Left cardiac atrium (tissue), 4 donors: ENCODE results near the gene NRP2. TPM values are rescaled to one million over a fixed set of nuclear protein-coding genes. Genes with fewer than 3 reads are reported as not detected.

Experiments
- ATAC-seq, 2 donors: fragments of 200-7000 bp; cut with Tn5 transposase; one replicate each; pipeline ENCODE4 v1.9.1; 2020; ENCODE audit warnings: mild to moderate bottlenecking in 2 of 2, moderate library complexity in 2 of 2
- DNase-seq: peaks from one replicate; pipeline ENCODE4 v3.0.0-alpha.2; 2020
- intact Hi-C, 2 donors: fragments of 100-400 bp; cut with DNase I; formaldehyde crosslinking; loops; one replicate each; pipeline versions ENCODE4 v1.14.1 to v1.15.1; 2022 to 2023
- total RNA-seq, 2 donors: library from RNA; stranded (reverse); fragmentation: NEBNext Ultra II Directional; extraction: Animal tissue kit (Norgen Biotek cat#: 25700); gene quantifications; one replicate each; pipeline ENCODE4 v1.2.1, GENCODE V29; 2021
- donor health status: DM: no; HTN: yes; CAD: no.
- donor health status: DM: no; HTN: yes; CAD: no; lungs with severe emphysema.
- donor health status: DM: yes; HTN: yes; CAD: no.
- donor health status: Dilated cardiomyopathy.

The NRP2 gene
- total RNA-seq, 2 donors from 2014 or later: 16.3 to 16.6 TPM

DNA sequence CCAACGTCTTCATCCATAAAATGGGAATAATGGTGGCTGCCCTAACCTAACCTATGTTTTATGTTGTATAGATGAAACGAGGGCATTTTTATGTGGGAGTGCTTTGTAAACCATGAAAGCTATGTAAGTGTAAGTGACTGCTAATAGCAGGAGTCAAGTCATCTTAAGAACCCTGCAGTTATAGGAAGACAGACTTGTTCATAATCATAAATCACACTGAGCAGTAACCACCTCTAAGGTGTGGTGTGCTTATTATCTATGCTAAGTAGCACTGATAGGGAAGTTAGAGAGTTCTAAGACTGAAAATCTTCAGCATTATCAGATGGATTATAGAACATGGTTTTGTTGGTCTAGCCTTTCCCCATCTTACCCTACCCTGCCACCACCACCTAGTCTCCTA, 24.2 kb upstream of the NRP2 start:
- ATAC-seq (no peak), DNase-seq (no peak)
- intact Hi-C loops: no loop called here

DNA sequence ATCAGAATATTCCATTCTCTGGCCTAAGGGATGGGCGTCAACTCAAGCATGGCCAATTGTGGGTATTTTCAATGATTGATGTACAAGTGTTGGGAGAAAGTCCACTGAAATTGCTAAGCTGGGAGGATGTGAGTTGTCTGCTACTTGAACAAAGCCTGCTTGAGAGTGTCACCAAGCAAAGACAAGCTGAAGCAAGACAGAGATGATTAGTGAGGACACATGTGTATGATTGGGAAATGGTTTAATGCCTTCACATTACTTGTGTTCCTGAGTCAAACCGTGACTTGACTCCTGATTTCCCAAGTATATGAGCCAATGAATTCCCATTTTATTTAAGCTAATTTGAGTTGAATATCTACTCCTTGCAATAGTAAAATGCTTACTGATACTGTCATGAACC, 23.7 kb upstream of the NRP2 start:
- intact Hi-C loops: no loop called here
- ATAC-seq (no peak), DNase-seq (no peak)

DNA sequence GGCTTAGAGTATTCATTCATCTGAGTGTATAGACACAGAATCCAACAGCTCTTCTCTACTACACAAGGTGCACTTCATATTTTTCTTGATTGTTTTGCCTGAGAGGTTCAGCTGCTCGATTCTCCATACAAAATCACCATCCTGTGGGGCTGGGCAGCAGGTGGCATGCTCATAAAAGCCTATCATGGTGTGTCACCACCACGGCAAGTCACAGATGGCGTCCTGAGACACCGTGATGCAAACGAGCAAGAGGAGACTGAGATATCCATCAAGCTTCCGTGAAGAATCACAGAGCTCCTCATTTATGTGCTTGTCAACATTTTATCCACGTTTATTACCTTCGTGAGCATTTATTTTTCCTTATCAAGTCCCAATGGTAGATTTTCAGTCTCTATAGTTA, 22.4 kb upstream of the NRP2 start:
- ATAC-seq (no peak), DNase-seq (no peak)
- intact Hi-C loops: no loop called here

DNA sequence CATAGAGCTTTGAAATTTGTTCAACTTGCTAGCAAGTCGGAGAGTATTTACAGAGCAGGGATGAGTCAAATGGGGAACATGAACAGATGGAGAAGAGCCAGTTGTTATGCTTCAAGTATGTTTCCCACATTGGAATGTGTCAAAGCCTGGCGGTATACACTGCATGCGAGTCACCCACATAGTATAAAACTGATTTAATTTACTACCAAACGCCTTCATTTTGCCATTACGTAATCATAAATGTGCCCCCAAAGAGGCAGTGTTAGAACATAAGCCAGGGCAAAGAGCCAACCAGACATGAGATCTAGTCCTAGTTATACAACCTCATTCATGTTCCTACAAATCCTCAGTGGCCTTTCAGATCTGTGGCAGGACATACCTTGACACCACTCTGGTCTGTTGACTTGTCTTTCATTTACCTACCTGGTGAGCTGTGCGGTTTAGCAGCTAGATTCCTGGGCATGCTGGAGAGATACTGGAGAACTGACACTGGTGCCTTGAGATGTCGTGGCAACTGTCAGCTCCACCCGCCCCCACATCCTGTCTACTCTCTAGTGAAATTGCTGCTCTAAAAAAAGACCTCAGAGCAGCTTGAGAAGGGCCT, 21.7 kb upstream of the NRP2 start:
- intact Hi-C loops: no loop called here
- peak; percentile 50 to 76 for ATAC-seq
- DNase-seq: no peak

DNA sequence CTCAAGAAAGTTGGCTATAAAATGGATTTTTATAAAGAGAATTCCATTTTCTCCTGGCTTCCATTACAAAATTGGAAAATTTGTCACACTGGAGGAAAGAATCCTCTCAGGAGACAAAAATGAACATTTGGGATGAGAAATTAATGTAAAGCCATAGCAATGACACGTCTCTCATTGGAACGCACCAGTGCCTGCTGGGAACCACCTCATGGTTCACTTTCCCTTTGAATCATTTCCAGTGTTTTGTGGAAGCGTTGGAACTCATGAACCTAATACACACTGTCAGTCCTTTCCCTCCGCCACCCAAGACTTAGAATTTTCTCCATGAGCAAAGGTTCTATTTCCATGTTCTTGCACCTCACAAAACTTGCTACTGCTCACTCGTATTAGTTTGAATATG, 21.0 kb upstream of the NRP2 start:
- ATAC-seq (no peak), DNase-seq (no peak)
- intact Hi-C loops: no loop called here

DNA sequence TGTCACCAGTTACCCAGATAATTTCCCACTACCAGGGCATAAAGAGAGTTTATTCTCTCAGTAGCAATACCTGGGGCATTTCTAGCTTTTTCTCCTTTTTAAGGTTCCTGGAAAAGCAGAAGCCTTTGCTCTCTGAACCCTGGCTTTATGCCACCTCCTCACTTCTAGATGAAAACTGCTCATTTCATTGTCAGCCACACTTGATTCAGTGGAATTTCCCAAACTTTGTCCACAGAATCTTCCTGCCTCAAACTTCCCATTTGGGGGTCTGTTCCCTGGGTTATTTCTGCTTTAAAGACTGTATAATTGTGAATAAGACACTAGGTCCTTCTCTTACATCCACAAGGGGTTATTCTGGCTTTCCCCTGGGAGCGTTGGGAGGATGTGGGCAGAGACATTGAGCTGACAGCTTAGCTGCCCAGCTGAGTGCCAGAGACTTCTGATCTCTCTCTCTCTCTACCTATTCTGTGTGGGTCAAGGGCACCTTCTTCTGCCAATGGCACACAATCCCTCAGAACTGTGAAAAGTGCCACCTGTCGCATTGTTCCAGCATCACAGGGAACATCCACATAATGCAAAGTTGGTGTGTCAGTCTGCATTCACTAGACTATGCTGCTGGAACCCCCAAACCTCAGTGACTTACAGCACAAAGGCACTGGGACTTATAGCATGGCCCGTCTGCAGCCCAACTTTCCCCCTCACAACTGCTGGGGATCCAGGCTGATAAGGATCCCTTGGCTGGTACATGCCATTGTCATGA, 19.9 kb upstream of the NRP2 start:
- no peak for DNase-seq
- ATAC-seq: no peak
- intact Hi-C loops: no loop called here

DNA sequence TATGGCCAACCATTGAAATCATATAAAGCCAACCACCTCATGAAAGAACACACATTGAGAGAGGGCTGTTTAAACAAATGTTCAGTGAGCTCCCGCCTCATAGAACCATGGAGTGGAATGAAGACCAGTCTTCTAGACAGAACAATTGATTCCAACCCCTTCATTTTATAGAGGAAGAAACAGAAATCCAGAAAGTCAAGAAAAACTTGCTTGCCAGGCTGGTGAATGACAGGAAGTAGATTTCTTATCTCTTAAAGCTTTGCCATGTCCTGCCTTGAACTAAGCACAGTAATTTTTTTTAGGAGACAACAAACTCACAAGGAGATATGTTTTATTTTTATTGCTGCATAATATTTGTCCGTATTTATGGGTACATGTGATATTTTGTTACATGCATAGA, 16.5 kb upstream of the NRP2 start:
- intact Hi-C loops: no loop called here
- no peak for ATAC-seq
- DNase-seq: no peak

DNA sequence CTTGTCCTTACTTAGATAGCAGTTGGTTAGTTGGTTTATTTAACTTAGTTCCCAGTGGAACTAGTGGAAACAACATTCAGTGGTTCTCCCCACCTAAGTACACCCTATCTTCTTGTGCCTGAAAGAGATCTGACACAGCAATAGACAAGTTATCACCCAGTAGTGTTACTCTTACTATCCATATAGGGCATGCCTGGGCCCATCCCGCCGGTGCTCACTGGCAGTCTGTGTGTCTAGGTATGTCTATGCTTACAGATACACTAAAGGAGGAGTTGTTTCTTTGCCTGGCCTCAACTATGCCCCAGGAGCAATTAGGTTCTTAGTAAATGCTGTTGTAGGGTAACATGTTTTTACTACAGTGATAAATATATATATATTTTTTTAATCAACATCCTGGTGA, 12.0 kb upstream of the NRP2 start:
- no peak for DNase-seq
- no peak for ATAC-seq
- intact Hi-C loops: loop anchor here in 1 of 2 donors (10.0 kb wide), 2 partner anchors 615 to 805 kb away; no protein-coding TSS in a partner anchor

DNA sequence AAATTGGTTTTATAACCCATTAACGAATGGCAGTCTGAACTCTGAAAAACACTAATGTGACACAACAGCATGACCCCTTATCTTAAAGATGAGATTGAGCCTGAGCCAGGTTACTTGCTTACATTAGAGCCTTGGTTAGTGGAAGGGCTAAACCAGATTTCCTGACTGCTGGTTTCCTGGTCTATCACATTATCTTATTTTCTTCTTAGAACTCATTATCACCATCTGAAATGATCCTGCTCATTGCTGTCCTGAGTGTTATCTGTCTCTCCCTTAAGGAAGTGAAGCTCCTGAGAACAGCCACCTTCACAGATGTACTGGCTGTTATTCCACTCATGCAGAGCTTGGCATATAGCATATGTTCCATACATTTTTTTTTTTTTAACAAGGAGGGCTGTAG, 9.0 kb upstream of the NRP2 start:
- intact Hi-C loops: loop anchor here in 1 of 2 donors (10.0 kb wide), 2 partner anchors 619 to 809 kb away; no protein-coding TSS in a partner anchor
- no peak for ATAC-seq
- DNase-seq: no peak

DNA sequence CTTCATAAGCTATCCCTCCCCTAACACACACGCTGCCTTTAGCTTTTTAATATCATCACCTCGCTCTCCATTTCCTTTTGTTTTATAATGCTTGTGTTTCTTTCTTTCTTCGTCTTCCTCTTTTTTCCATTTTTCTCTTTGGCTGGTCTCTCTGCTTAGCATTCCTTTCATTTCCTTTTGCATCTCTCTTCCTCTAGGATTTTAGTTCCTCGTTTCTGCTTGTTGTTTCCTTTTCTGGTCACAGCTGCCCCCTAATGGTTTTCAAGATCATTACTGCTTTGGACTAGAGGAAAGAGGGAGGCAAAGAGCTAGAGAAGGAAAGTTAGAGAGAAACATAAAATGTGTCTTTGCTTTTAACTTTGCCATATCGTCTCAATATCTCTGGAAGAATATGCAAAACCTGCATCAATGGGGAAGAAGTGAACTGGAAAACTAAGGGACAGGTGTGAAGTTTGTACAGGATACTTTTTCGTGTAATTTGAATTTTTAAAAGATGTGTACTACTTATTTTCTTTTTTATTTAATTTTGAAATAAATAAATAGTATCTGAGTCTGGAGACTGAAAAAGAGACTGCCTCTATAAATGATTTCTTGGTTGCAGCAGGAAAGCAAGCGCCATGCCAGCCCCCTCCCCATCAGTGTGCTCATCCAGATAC, 6.3 kb upstream of the NRP2 start:
- ATAC-seq (peak; percentile 59 to 67), DNase-seq (no peak)
- intact Hi-C loops: loop anchor here in 1 of 2 donors (5.0 to 10.0 kb wide), 3 partner anchors 621 to 1349 kb away; no protein-coding TSS in a partner anchor

DNA sequence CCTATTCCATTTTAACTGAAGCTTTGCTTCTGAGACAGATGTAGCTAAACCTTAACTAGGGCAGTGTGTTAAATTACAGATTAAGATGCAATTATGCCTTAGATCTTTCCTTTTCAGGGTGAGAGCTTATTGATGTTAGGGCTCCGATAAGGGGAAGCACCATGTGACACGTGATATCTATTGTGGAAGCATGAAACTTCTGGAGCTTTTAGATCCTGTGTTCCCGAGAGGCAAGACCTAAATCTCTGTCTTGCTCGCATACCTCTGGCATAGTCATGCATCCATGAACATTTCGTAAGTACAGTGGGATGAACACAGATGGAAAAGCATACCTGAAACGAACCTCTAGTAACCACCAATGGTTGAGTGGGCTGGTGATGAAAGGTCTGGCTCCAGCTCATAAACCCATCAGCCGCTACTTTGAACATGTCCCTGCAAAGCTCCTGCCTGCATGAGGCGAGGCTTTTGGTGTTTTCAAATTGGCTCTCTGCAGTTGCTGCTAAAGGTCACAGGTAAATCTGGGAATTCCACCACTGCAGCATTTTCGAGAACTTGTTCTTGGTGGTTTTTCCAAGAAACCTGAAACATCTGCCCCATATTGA, 3.7 kb upstream of the NRP2 start:
- ATAC-seq (no peak), DNase-seq (no peak)
- intact Hi-C loops: loop anchor here in 1 of 2 donors (5.0 to 10.0 kb wide), 3 partner anchors 624 to 1351 kb away; no protein-coding TSS in a partner anchor

DNA sequence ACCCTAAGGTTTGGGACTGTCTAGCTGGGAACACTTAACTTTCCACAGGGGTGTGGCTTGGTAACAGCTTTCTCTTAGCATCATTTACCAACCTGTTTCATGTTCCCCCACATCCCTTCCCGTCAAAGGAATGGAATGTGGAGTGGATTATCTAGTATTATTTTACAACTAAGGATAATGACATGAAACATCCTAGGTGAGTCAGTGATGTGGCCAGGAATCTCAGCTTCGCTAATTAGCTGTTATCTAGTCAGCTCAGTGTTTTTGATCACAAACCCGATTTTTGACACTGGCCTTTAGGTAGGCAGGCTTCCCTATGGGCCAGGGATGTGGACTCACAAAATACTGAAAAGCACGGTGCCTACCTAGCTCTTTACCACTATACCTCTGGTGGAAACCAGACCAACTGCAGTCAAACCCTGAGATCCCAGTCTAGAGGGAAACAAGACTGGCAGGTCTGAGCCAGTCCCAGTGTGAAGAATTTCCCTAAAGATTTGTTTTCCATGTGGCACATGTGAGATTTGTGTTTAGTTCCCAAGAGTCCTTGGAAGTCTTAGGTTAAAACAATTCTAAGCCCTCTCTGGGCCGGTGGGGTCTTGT, 2.8 kb upstream of the NRP2 start:
- intact Hi-C loops: loop anchor here (5.0 to 10.0 kb wide), 4 partner anchors 625 to 1415 kb away; no protein-coding TSS in a partner anchor
- DNase-seq (no peak), ATAC-seq (no peak)

DNA sequence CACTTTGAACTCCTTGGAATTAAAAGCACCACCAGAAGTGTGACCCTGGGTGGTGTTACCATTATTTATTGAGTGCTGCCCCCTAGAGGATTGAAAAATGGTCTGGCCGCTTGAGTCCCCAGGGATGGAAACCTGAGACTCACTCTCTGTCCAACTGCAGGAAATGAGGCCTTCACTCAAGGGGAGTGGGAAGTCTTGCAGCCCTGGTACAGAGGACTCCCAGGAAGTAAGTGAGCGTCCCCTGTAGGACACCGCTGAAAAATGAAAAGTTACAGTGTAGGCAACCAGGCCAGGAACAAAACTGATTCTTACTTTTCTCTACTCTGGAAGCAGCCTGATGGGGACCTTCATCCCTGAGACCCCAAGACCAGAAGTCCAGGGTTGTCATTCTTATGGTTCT, 2.2 kb upstream of the NRP2 start:
- intact Hi-C loops: loop anchor here in 1 of 2 donors (10.0 kb wide), 1 partner anchor 1415 kb away; no protein-coding TSS in a partner anchor
- DNase-seq (peak; percentile 39), ATAC-seq (peak; percentile 17 to 19)

DNA sequence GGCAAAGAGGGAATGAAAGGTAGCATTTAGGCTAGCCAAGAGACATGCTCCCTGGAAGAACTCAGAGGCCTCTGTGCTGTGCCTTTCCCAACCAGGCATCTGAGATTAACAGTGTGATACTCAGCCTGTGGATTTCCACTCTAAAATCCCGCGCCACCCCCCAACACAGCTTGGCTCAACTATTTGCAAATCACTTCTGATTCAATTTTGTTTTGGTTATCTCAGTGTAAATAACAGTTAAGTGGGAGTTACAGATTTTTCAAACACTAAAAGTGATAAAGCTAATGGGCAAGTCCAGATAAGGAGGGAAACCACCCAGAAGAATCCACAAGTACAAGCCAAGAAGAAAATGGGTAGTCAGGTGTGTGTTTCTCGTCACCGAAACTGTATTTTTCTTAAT, 1.4 kb upstream of the NRP2 start:
- DNase-seq: no peak
- intact Hi-C loops: loop anchor here in 1 of 2 donors (10.0 kb wide), 1 partner anchor 1416 kb away; no protein-coding TSS in a partner anchor
- ATAC-seq: no peak

DNA sequence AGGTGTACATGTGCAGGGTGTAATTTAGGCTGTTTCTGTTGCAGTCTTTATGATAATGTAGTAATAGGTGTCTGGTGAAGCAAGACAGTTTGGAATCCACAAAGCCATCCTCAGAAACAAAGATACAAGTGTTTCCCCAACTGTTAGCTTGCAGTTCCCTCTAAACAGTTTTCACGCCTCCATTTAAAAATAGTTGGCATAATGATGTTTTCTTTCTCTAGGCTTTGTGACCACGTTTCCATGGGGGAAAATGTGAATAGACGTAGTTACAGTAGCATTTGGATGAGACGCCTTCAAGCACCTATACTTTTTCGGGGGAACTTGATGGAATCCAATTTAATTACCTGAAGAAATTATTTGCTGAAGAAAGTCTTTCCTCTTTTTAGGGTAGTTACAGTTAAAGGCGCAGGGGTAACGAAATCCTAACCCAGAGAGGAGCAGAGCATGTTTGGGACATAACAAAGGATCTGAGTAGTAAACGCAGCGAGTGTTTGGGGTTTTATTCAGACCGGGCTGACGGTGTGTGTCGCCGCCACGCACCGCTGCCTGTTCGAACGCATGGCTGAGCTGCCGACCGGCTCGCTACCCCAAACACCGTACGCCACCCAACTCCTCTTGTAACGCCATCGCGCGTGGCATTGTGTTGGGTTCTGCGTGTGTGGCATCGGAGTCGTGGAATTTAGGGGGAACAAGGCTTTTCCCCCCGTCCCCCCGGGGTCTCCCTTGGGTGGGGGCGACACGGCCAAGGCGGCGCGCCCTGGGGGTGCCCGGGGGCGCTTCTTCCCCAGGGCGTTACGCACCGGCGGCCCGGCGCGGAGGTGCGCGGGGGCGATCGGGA, 681 bp upstream of the NRP2 start:
- DNase-seq (peak; percentile 31), ATAC-seq (peak in 1 of 2 donors; percentile 6)
- intact Hi-C loops: loop anchor here in 1 of 2 donors (10.0 kb wide), 1 partner anchor 1417 kb away; no protein-coding TSS in a partner anchor

DNA sequence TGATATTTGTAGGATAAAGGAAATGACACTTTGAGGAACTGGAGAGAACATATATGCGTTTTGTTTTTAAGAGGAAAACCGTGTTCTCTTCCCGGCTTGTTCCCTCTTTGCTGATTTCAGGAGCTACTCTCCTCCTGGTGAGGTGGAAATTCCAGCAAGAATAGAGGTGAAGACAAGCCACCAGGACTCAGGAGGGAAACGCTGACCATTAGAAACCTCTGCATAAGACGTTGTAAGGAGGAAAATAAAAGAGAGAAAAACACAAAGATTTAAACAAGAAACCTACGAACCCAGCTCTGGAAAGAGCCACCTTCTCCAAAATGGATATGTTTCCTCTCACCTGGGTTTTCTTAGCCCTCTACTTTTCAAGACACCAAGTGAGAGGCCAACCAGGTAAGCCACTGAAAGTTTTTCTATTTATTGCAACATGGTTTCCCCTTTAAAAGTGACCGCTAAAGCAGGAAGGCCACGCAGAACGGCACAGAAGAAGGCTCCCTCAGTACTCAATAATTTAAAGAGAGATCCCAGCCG, 735 bp downstream of the NRP2 start:
- intact Hi-C loops: loop anchor here in 1 of 2 donors (10.0 kb wide), 1 partner anchor 1418 kb away; no protein-coding TSS in a partner anchor
- no peak for DNase-seq
- no peak for ATAC-seq

DNA sequence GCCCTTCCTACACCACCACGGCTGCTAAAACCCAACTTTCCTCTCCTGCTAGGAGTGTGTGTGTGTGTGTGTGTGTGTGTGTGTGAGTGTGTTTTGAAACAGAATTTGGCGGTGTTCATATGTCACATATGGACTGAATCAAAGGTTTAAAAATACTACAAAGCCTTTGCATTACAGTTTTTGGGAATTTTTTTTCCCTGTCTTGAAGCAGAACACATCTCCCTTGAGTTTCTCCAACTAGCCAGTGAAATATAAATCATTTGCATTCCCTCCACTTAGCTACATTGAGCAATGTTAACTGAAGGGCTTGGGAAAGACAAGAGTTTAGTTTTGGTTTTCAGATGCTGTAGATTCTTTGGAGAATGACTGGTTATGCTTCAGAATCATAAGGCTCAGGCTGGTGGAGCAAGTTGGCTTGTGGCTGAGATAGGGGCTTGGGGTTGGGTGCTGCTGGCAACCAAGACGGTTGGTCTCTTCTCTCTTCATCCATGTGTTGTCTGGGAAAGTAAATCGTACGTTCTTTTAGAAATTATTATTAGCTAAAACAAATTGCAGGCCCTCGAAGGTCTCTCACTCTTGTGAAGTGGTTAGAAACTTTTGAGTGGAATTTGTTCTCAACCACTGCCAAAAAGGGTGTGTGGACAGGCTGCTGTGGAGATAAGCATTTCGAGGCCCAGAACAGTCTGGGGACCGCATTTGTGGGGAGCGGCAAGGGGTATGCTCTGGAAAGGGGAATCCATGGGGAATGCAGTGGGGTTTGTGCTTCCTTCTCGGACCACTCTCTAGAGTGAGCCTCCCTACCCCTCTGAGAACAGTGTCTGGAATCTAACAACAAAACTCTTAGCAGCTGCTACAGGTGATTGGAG, 1.4 kb downstream of the NRP2 start:
- DNase-seq (no peak), ATAC-seq (no peak)
- intact Hi-C loops: loop anchor here in 1 of 2 donors (10.0 kb wide), 1 partner anchor 1419 kb away; no protein-coding TSS in a partner anchor
